SU-DHL-6 (cell line): ENCODE measurements around the gene MED12L.

Experiments
- H2AFZ ChIP-seq: fragments of 200-600 bp; sonication (generic); 2 replicates; pipeline ENCODE4 v1.6.1; 2014; ENCODE audit warnings: low read depth, mild to moderate bottlenecking, moderate library complexity, mixed read lengths, antibody characterized with exemption, low read length; ENCODE audit not compliant: severe bottlenecking
- H3F3A ChIP-seq: fragments of 200-600 bp; shearing (Covaris generic); 2 replicates; pipeline ENCODE4 v1.6.0; 2016; ENCODE audit warnings: antibody characterized with exemption, mild to moderate bottlenecking; ENCODE audit not compliant: insufficient read depth
- H3K27ac ChIP-seq: fragments of 200-600 bp; sonication (generic); 2 replicates; pipeline ENCODE4 v1.5.1; 2016; ENCODE audit warnings: low read depth, mild to moderate bottlenecking, low read length, moderate library complexity, mixed read lengths
- H3K27me3 ChIP-seq: fragments of 200-600 bp; sonication (generic), shearing (Covaris generic); 2 replicates; pipeline ENCODE4 v1.6.0; 2014; ENCODE audit warnings: mild to moderate bottlenecking, low read length
- H3K36me3 ChIP-seq: fragments of 200-600 bp; sonication (generic); 2 replicates; pipeline ENCODE4 v1.6.1; 2014; ENCODE audit warnings: mild to moderate bottlenecking, low read length, mixed read lengths
- H3K4me2 ChIP-seq: fragments of 300-600, 200-600 bp; shearing (Covaris generic), sonication (generic); 2 replicates; pipeline ENCODE4 v1.6.0; 2014; ENCODE audit warnings: low read length, low read depth, mild to moderate bottlenecking; ENCODE audit not compliant: poor library complexity, severe bottlenecking
- H3K4me3 ChIP-seq: fragments of 200-600 bp; sonication (generic); 2 replicates; pipeline ENCODE4 v1.5.1; 2014; ENCODE audit warnings: antibody characterized with exemption, low read length, mild to moderate bottlenecking, mixed read lengths; ENCODE audit not compliant: insufficient read depth, poor library complexity, severe bottlenecking
- H3K79me2 ChIP-seq: fragments of 200-600 bp; sonication (generic); 2 replicates; pipeline ENCODE4 v1.6.1; 2014; ENCODE audit warnings: mild to moderate bottlenecking, low read length, moderate library complexity; ENCODE audit not compliant: insufficient read depth
- H3K9ac ChIP-seq: fragments of 200-600 bp; sonication (generic); 2 replicates; pipeline ENCODE4 v1.7.0; 2014; ENCODE audit warnings: mild to moderate bottlenecking, low read length
- H3K9me2 ChIP-seq: fragments of 200-600 bp; sonication (generic); replicated peaks from 2 replicates; pipeline ENCODE4 v1.6.1; 2014; ENCODE audit warnings: low read length; ENCODE audit not compliant: insufficient read depth
- H3K9me3 ChIP-seq: fragments of 200-600 bp; sonication (generic); 2 replicates; pipeline ENCODE4 v1.6.1; 2014; ENCODE audit warnings: low read length, mixed read lengths; ENCODE audit not compliant: insufficient read depth
- H4K20me1 ChIP-seq: fragments of 200-600 bp; sonication (generic); 2 replicates; pipeline ENCODE4 v1.6.1; 2014; ENCODE audit warnings: low read depth, mild to moderate bottlenecking, antibody characterized with exemption, low read length, moderate library complexity, mixed read lengths
- CTCF ChIP-seq: fragments of 200-600 bp; sonication (generic); IDR thresholded peaks from one replicate; pipeline ENCODE4 v1.5.1; 2017; ENCODE audit warnings: antibody characterized with exemption, mild to moderate bottlenecking, low read length, moderate library complexity; ENCODE audit not compliant: insufficient read depth, poor library complexity, severe bottlenecking
- EZH2phosphoT487 ChIP-seq: fragments of 200-600 bp; sonication (generic), shearing (Covaris generic); conservative IDR thresholded peaks from 2 replicates; pipeline ENCODE4 v1.6.1; 2018; ENCODE audit warnings: mild to moderate bottlenecking, antibody characterized with exemption, low read length, moderate library complexity, mixed read lengths

MED12L gene

GRCh38 chr3:151319628-151320027 is 234.2 kb downstream of the MED12L start:
- Histone ChIP-seq H3K4me3 (no peak overlapping the region), H3K27me3 (no peaks in the 10 kb centered on the region), H3F3A (no peaks in the 10 kb centered on the region), H3K9me2 (no peaks in the 10 kb centered on the region), H3K9ac (no peak overlapping the region), H4K20me1 (no peaks in the 10 kb centered on the region), H3K4me2 (no peak overlapping the region), H3K27ac (no peak overlapping the region), H2AFZ (no peak overlapping the region), H3K36me3 (no peaks in the 10 kb centered on the region), H3K79me2 (no peaks in the 10 kb centered on the region), H3K9me3 (no peaks in the 10 kb centered on the region)
- TF ChIP-seq EZH2phosphoT487 = no peak
- no peak for TF ChIP-seq CTCF

GRCh38 chr3:151320131-151320530 is 234.7 kb downstream of the MED12L start:
- Histone ChIP-seq H3K9me2 (no peaks in the 10 kb centered on the region), H2AFZ (no peak overlapping the region), H3F3A (no peaks in the 10 kb centered on the region), H3K27me3 (no peaks in the 10 kb centered on the region), H3K27ac (no peak overlapping the region), H3K79me2 (no peaks in the 10 kb centered on the region), H4K20me1 (no peaks in the 10 kb centered on the region), H3K4me2 (no peak overlapping the region), H3K36me3 (no peaks in the 10 kb centered on the region), H3K4me3 (no peak overlapping the region), H3K9me3 (no peaks in the 10 kb centered on the region), H3K9ac (no peak overlapping the region)
- TF ChIP-seq EZH2phosphoT487 (no peak), CTCF (no peak)

GRCh38 chr3:151321526-151321925 is 236.1 kb downstream of the MED12L start:
- Histone ChIP-seq H4K20me1 (no peaks in the 10 kb centered on the region), H3K79me2 (no peaks in the 10 kb centered on the region), H3K27ac (no peak overlapping the region), H3K9me3 (no peaks in the 10 kb centered on the region), H3F3A (no peaks in the 10 kb centered on the region), H3K4me2 (no peak overlapping the region), H3K36me3 (no peaks in the 10 kb centered on the region), H3K9me2 (no peaks in the 10 kb centered on the region), H3K4me3 (no peak overlapping the region), H2AFZ (no peak overlapping the region), H3K9ac (no peak overlapping the region), H3K27me3 (no peaks in the 10 kb centered on the region)
- TF ChIP-seq CTCF = no peak
- TF ChIP-seq EZH2phosphoT487 = no peak
